GM19240 (cell line): ENCODE results near the gene RABEP1.
"Not testable (repeated sequence)": the region's sequence is repeated elsewhere in the genome, so short reads cannot be mapped to it uniquely, and the experiment has no call there.

Source experiments
- DNase-seq: peaks from one replicate; pipeline ENCODE4 v3.0.0; 2011; ENCODE audit warnings: low spot score; ENCODE audit not compliant: insufficient read length

Gene RABEP1

GRCh38 chr17:5281814-5282641 lies at the start of gene RABEP1:
Gene RABEP1, plus strand, starts transcription at chr17:5282284. Its CDS starts 203 bp downstream, at chr17:5282487.
- DNase-seq = peak; percentile 79

GRCh38 chr17:5233492-5233891 lies 48.6 kb upstream of the RABEP1 start:
- DNase-seq = not testable (repeated sequence)

GRCh38 chr17:5234645-5235576 lies 47.2 kb upstream of the RABEP1 start, which contains the start of gene SCIMP:
Gene SCIMP, minus strand, starts transcription at chr17:5234860. Its CDS starts 105 bp downstream, at chr17:5234755.
- no peak for DNase-seq

GRCh38 chr17:5236938-5237540 lies 45.0 kb upstream of the RABEP1 start:
- DNase-seq = no peak

GRCh38 chr17:5237541-5238016 lies 44.5 kb upstream of the RABEP1 start:
- no peak for DNase-seq

GRCh38 chr17:5238333-5238732 lies 43.8 kb upstream of the RABEP1 start:
- DNase-seq = no peak

- not testable (repeated sequence) for DNase-seq
These were observed 42.3 kb upstream of the RABEP1 start for GRCh38 chr17:5239769-5240168.

GRCh38 chr17:5241861-5242671 lies 40.0 kb upstream of the RABEP1 start:
- DNase-seq = no peak

GRCh38 chr17:5247621-5248020 lies 34.5 kb upstream of the RABEP1 start:
- DNase-seq = no peak

GRCh38 chr17:5248821-5249479 lies 33.1 kb upstream of the RABEP1 start:
- no peak for DNase-seq

GRCh38 chr17:5249615-5250014 lies 32.5 kb upstream of the RABEP1 start:
- no peak for DNase-seq

- DNase-seq = no peak
These were observed 27.7 kb upstream of the RABEP1 start for GRCh38 chr17:5254414-5254813.

GRCh38 chr17:5254903-5255521 lies 27.1 kb upstream of the RABEP1 start:
- no peak for DNase-seq

- DNase-seq = no peak
These were observed 25.0 kb upstream of the RABEP1 start for GRCh38 chr17:5257124-5257523.

GRCh38 chr17:5260542-5260941 lies 21.5 kb upstream of the RABEP1 start:
- no peak for DNase-seq

- no peak for DNase-seq
These were observed 19.6 kb upstream of the RABEP1 start for GRCh38 chr17:5262416-5262991.

- no peak for DNase-seq
These were observed 18.6 kb upstream of the RABEP1 start for GRCh38 chr17:5263441-5263840.

- no peak for DNase-seq
These were observed 17.2 kb upstream of the RABEP1 start for GRCh38 chr17:5264893-5265292.

GRCh38 chr17:5269241-5269960 lies 12.7 kb upstream of the RABEP1 start:
- DNase-seq = no peak
